ENCODE results near the gene SAGE1. TPM values are rescaled to one million over a fixed set of nuclear protein-coding genes. Genes with fewer than 3 reads are reported as not detected.

The SAGE1 gene
- total RNA-seq, 1 donor from 2014 or later = not detected

GRCh38 chrX:135923353-135923752 lies 29.8 kb downstream of the SAGE1 start:
- H3K4me3 Mint-ChIP-seq (ENCODE audit: unreplicated experiment) = no peak overlapping the region
- Histone ChIP-seq H3K9me3 (ENCODE audit: insufficient read depth, low read depth, low read length) (no peaks in the 10 kb centered on the region), H3K9ac (ENCODE audit: low read length) (no peak overlapping the region), H3K27ac (ENCODE audit: low read depth, low read length) (no peak overlapping the region), H3K4me1 (ENCODE audit: insufficient read depth, low read length) (no peaks in the 10 kb centered on the region), H3K27me3 (ENCODE audit: insufficient read depth, low read length) (no peaks in the 10 kb centered on the region), H3K4me3 (ENCODE audit: insufficient read depth, low read depth, low read length) (no peak overlapping the region), H4K20me1 (ENCODE audit: insufficient read depth, low read length) (no peaks in the 10 kb centered on the region), H3K36me3 (ENCODE audit: insufficient read depth, low read length) (no peaks in the 10 kb centered on the region), H2AFZ (ENCODE audit: low read depth, low read length) (no peak overlapping the region), H3K79me2 (ENCODE audit: insufficient read depth, low read length) (no peaks in the 10 kb centered on the region), H3K4me2 (ENCODE audit: low read length) (no peak overlapping the region)
- no peak for TF ChIP-seq EZH2 (IDR thresholded peaks at IDR 0.05; ENCODE audit: insufficient read depth, low read length)
- TF ChIP-seq, protein P1, sequence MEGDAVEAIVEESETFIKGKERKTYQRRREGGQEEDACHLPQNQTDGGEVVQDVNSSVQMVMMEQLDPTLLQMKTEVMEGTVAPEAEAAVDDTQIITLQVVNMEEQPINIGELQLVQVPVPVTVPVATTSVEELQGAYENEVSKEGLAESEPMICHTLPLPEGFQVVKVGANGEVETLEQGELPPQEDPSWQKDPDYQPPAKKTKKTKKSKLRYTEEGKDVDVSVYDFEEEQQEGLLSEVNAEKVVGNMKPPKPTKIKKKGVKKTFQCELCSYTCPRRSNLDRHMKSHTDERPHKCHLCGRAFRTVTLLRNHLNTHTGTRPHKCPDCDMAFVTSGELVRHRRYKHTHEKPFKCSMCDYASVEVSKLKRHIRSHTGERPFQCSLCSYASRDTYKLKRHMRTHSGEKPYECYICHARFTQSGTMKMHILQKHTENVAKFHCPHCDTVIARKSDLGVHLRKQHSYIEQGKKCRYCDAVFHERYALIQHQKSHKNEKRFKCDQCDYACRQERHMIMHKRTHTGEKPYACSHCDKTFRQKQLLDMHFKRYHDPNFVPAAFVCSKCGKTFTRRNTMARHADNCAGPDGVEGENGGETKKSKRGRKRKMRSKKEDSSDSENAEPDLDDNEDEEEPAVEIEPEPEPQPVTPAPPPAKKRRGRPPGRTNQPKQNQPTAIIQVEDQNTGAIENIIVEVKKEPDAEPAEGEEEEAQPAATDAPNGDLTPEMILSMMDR (IDR thresholded peaks at IDR 0.05; ENCODE audit: insufficient read depth, low read depth, low read length) = no peak
- DNase-seq (ENCODE audit: low read depth) (no peak), FAIRE-seq (no peak)
- H3K36me3 Mint-ChIP-seq (ENCODE audit: low read depth, unreplicated experiment) = no peaks in the 10 kb centered on the region
- H3K27me3 Mint-ChIP-seq (ENCODE audit: low read depth, unreplicated experiment) = peaks cover 2% of the 10 kb centered on the region
- no peak overlapping the region for H3K27ac Mint-ChIP-seq (ENCODE audit: unreplicated experiment)
- H3K9me3 Mint-ChIP-seq (ENCODE audit: unreplicated experiment) = no peaks in the 10 kb centered on the region
- H3K4me1 Mint-ChIP-seq (ENCODE audit: low read depth, unreplicated experiment) = no peaks in the 10 kb centered on the region

- H4K20me1 ChIP-seq (ENCODE audit: insufficient read depth, low read length) = no peaks in the 10 kb centered on the region
- no peak overlapping the region for H3K4me2 ChIP-seq (ENCODE audit: low read length)
- H2AFZ ChIP-seq (ENCODE audit: low read depth, low read length) = no peak overlapping the region
- no peaks in the 10 kb centered on the region for H3K27me3 ChIP-seq (ENCODE audit: insufficient read depth, low read length)
- no peak for TF ChIP-seq EZH2 (IDR thresholded peaks at IDR 0.05; ENCODE audit: insufficient read depth, low read length)
- TF ChIP-seq, protein P1 (IDR thresholded peaks at IDR 0.05; ENCODE audit: insufficient read depth, low read depth, low read length) = no peak
- DNase-seq (ENCODE audit: low read depth) (no peak), FAIRE-seq (no peak)
- Mint-ChIP-seq H3K27me3 (ENCODE audit: low read depth, unreplicated experiment) (peaks cover 8% of the 10 kb centered on the region), H3K27ac (ENCODE audit: unreplicated experiment) (no peak overlapping the region), H3K4me3 (ENCODE audit: unreplicated experiment) (no peak overlapping the region), H3K36me3 (ENCODE audit: low read depth, unreplicated experiment) (no peaks in the 10 kb centered on the region), H3K9me3 (ENCODE audit: unreplicated experiment) (no peaks in the 10 kb centered on the region), H3K4me1 (ENCODE audit: low read depth, unreplicated experiment) (no peaks in the 10 kb centered on the region)
- no peaks in the 10 kb centered on the region for H3K9me3 ChIP-seq (ENCODE audit: insufficient read depth, low read depth, low read length)
- no peak overlapping the region for H3K9ac ChIP-seq (ENCODE audit: low read length)
- H3K36me3 ChIP-seq (ENCODE audit: insufficient read depth, low read length) = no peaks in the 10 kb centered on the region
- H3K4me1 ChIP-seq (ENCODE audit: insufficient read depth, low read length) = no peaks in the 10 kb centered on the region
- H3K27ac ChIP-seq (ENCODE audit: low read depth, low read length) = no peak overlapping the region
- no peaks in the 10 kb centered on the region for H3K79me2 ChIP-seq (ENCODE audit: insufficient read depth, low read length)
- no peak overlapping the region for H3K4me3 ChIP-seq (ENCODE audit: insufficient read depth, low read depth, low read length)
Measured at GRCh38 chrX:135927897-135928296, 34.4 kb downstream of the SAGE1 start.

DNA sequence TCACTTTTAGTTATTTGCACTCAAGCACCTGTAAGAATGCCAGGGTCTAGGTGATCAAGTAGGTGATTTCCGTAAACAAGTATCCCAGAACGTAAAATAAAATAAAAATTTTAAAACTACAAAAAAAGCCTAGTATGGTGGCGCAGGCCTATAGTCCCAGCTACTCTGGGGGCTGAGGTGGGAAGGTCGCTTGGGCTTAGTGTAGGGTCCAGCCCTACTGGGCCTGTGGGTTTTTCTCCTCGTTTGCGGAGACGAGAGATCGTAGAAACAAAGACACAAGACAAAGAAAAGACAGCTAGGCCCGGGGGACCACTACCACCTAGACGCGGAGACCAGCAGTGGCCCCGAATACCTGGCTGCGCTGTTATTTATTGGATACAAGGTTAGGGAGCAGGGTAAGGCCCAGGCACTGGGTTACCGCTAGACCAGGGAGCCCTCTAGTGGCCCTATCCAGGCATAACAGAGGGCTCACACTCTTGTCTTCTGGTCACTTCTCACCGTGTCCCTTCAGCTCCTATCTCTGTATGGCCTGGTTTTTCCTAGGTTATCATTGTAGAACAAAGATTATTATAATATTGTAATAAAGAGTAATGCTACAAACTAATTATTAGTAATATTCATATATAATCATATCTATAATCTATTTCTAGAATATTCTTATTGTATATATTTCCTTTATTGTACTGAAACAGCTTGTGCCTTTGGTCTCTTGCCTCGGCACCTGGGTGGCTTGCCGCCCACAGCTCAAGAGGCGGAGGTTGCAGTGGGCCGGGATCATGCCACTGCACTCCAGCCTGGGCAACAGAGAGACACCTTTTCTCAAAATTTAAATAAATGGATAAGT lies 38.4 kb downstream of the SAGE1 start:
- Histone ChIP-seq H3K4me1 (ENCODE audit: insufficient read depth, low read length) (no peaks in the 10 kb centered on the region), H3K4me3 (ENCODE audit: insufficient read depth, low read depth, low read length) (no peak overlapping the region), H3K9ac (ENCODE audit: low read length) (no peak overlapping the region), H2AFZ (ENCODE audit: low read depth, low read length) (no peak overlapping the region), H3K27me3 (ENCODE audit: insufficient read depth, low read length) (no peaks in the 10 kb centered on the region), H3K36me3 (ENCODE audit: insufficient read depth, low read length) (no peaks in the 10 kb centered on the region), H3K4me2 (ENCODE audit: low read length) (no peak overlapping the region), H3K9me3 (ENCODE audit: insufficient read depth, low read depth, low read length) (no peaks in the 10 kb centered on the region), H4K20me1 (ENCODE audit: insufficient read depth, low read length) (no peaks in the 10 kb centered on the region), H3K79me2 (ENCODE audit: insufficient read depth, low read length) (no peaks in the 10 kb centered on the region), H3K27ac (ENCODE audit: low read depth, low read length) (no peak overlapping the region)
- Mint-ChIP-seq H3K27ac (ENCODE audit: unreplicated experiment) (no peak overlapping the region), H3K4me1 (ENCODE audit: low read depth, unreplicated experiment) (no peaks in the 10 kb centered on the region), H3K36me3 (ENCODE audit: low read depth, unreplicated experiment) (no peaks in the 10 kb centered on the region), H3K9me3 (ENCODE audit: unreplicated experiment) (no peaks in the 10 kb centered on the region), H3K27me3 (ENCODE audit: low read depth, unreplicated experiment) (peaks cover 8% of the 10 kb centered on the region), H3K4me3 (ENCODE audit: unreplicated experiment) (no peak overlapping the region)
- DNase-seq (ENCODE audit: low read depth) = no peak
- peak; percentile 65 for FAIRE-seq
- TF ChIP-seq, protein P1 (IDR thresholded peaks at IDR 0.05; ENCODE audit: insufficient read depth, low read depth, low read length) = peak; percentile 52
- TF ChIP-seq EZH2 (IDR thresholded peaks at IDR 0.05; ENCODE audit: insufficient read depth, low read length) = no peak
